Heart left ventricle (tissue), 16 donors: ENCODE data around the gene CAMTA1. TPM values are rescaled to one million over a fixed set of nuclear protein-coding genes. Genes with fewer than 3 reads are reported as not detected.

Experiments
- ATAC-seq, 4 donors: fragments of 200-7000 bp; cut with Tn5 transposase; one replicate each; pipeline ENCODE4 v1.9.1; 2020 to 2022; ENCODE audit warnings: moderate library complexity in 4 of 4, mild to moderate bottlenecking in 3 of 4, moderate number of reproducible peaks in 1 of 4
- DNase-seq, 5 donors: peaks; one replicate each; pipeline ENCODE4 v3.0.0-alpha.2; 2020
- H3K27ac ChIP-seq, 12 donors: fragments of 200-600 bp; sonication (generic) in 4 of 12; one replicate each; pipeline versions ENCODE4 v1.5.0 to v1.8.0; 2016 to 2022; ENCODE audit warnings: mild to moderate bottlenecking in 2 of 12
- H3K27me3 ChIP-seq, 9 donors: fragments of 200-600 bp; sonication (generic) in 2 of 9; one replicate each; pipeline versions ENCODE4 v1.5.1 to v1.8.0; 2016 to 2022; ENCODE audit warnings: mild to moderate bottlenecking in 3 of 9
- H3K36me3 ChIP-seq, 9 donors: fragments of 200-600 bp; sonication (generic) in 2 of 9; one replicate each; pipeline versions ENCODE4 v1.5.0 to v1.8.0; 2018 to 2022; ENCODE audit warnings: mild to moderate bottlenecking in 2 of 9
- H3K4me1 ChIP-seq, 12 donors: fragments of 200-600 bp; sonication (generic) in 4 of 12; one replicate each; pipeline versions ENCODE4 v1.5.0 to v1.8.0; 2016 to 2022; ENCODE audit warnings: mild to moderate bottlenecking in 3 of 12
- H3K4me3 ChIP-seq, 12 donors: fragments of 200-600 bp; sonication (generic) in 4 of 12; one replicate each; pipeline versions ENCODE4 v1.5.0 to v1.8.0; 2017 to 2022; ENCODE audit warnings: mild to moderate bottlenecking in 9 of 12, moderate library complexity in 4 of 12
- H3K9me3 ChIP-seq, 12 donors: fragments of 200-600 bp; sonication (generic) in 4 of 12; one replicate each; pipeline versions ENCODE4 v1.5.0 to v1.8.0; 2016 to 2022; ENCODE audit warnings: mild to moderate bottlenecking in 1 of 12
- POLR2A ChIP-seq, 2 donors: fragments of 450-650 bp; IDR thresholded peaks; one replicate each; pipeline ENCODE4 v1.6.1; 2017; ENCODE audit warnings: antibody characterized with exemption in 2 of 2, mild to moderate bottlenecking in 2 of 2, moderate library complexity in 2 of 2
- WGBS, 4 donors: extraction: QIAGEN DNeasy Blood & Tissue Kit in 2 of 4; methylation state at CpG; one replicate each; pipeline versions ENCODE4 v1.1.5 to v1.1.7; 2013 to 2018; 5-methylcytosine and 5-hydroxymethylcytosine counted together
- intact Hi-C, 10 donors: fragments of 100-400 bp; cut with DNase I; formaldehyde crosslinking; loops; one replicate each; pipeline versions ENCODE4 v1.11.1 to v1.14.2; 2022
- polyA plus RNA-seq, 2 donors: library from polyadenylated mRNA; stranded (reverse); fragments of 200-250 nt; gene quantifications; one replicate each; pipeline ENCODE4 v1.2.3, GENCODE V29; 2013
- total RNA-seq, 9 donors: library from RNA; depleted of rRNA in 2 of 9; stranded (reverse); fragments of >200 nt in 2 of 9; fragmentation: NEBNext Ultra II Directional in 3 of 9; extraction: Animal tissue kit (Norgen Biotek cat#: 25700) in 3 of 9; gene quantifications; one replicate each; pipeline versions ENCODE4 v1.1.0 to v1.2.4, GENCODE V29; 2016 to 2023
- TF ChIP-seq, protein P1 (sequence below), 12 donors: fragments of 200-600 bp; sonication (generic) in 4 of 12; IDR thresholded peaks; one replicate each; pipeline versions ENCODE4 v1.5.0 to v1.8.0; 2018 to 2022; ENCODE audit warnings: antibody characterized with exemption in 12 of 12, mild to moderate bottlenecking in 5 of 12
- donor health status: ischemic (EF 13 %, LVEDD 7.1; RV severe dilation, severe dysfunction).
- donor health status: healthy with polysubstance abuse.
- donor health status: DM: no; HTN: yes; CAD: no.
- donor health status: DM: no; HTN: no; CAD: no.
- donor health status: ischemic (EF 25% LVEDD 6.9; RV normal size, moderate dysfunction).
- donor health status: ischemic (EF 25% LVEDD 5.7; RV mildly dilated, moderate dysfunction).
- donor health status: healthy.
- donor health status: DM: yes; HTN: yes; CAD: no.
- donor health status: ischemic (EF 35%, LVEDD 5.7; RV mildly dilated, moderate dysfunction).
- donor health status: nonischemic (EF 11% LVEDD 7.7; RV severe dilation, severe dysfunction).
- donor health status: DM: yes; HTN: yes; CAD: no.
- donor health status: PGD.
- donor health status: ischemic (EF 29% LVEDD 5.4; RV normal size, mild dysfunction).
- donor health status: nonischemic (EF 23%, LVEDD 6.1; RV moderate dilation, normal function).

Gene CAMTA1
- total and polyA plus RNA-seq, 11 donors: 114 to 303 (median 137) TPM

DNA sequence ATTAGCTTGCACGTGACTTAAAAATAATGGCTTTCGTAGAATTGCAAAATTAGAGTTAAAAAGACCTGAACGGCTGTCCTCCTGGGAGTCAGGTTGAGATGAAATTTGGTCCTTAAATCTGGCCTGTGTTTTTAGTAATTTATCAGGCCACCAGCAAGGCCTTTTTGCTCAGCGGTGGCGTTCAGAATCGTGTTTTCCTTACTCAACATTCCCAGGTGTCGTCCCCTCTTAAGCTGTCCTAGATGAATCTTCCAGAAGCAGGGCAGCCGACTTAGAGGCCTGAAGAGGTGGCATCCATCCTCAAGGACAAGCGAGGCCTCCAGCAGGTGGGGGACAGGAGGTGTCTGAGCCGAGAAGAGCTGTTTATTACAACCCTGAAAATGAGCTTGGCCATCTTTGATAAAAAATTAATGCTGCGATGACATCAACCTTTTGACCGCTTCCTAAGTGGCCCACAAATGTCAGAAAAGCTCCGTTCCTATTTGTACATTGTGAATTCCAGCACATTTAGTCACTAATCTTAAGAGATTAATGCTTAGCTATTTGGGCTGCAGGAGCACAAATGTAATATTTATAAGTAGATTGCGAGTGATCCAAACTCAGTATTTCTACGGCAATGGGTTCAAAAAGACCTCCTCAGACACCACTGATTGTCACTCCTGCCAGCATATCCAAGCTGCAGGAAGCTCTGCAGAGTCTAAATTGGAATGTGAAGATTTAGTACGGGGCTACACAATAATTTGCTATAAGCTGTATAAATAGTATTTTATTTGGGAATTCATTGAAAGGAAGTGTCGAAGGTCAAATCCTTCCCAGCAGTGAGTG, 641.7 kb downstream of the CAMTA1 start:
- intact Hi-C loops: no loop called here
- peak in 1 of 5 donors; percentile 2 for DNase-seq
- TF ChIP-seq, protein P1, sequence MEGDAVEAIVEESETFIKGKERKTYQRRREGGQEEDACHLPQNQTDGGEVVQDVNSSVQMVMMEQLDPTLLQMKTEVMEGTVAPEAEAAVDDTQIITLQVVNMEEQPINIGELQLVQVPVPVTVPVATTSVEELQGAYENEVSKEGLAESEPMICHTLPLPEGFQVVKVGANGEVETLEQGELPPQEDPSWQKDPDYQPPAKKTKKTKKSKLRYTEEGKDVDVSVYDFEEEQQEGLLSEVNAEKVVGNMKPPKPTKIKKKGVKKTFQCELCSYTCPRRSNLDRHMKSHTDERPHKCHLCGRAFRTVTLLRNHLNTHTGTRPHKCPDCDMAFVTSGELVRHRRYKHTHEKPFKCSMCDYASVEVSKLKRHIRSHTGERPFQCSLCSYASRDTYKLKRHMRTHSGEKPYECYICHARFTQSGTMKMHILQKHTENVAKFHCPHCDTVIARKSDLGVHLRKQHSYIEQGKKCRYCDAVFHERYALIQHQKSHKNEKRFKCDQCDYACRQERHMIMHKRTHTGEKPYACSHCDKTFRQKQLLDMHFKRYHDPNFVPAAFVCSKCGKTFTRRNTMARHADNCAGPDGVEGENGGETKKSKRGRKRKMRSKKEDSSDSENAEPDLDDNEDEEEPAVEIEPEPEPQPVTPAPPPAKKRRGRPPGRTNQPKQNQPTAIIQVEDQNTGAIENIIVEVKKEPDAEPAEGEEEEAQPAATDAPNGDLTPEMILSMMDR (IDR thresholded peaks at IDR 0.05): no peak
- TF ChIP-seq POLR2A (IDR thresholded peaks at IDR 0.05): no peak

DNA sequence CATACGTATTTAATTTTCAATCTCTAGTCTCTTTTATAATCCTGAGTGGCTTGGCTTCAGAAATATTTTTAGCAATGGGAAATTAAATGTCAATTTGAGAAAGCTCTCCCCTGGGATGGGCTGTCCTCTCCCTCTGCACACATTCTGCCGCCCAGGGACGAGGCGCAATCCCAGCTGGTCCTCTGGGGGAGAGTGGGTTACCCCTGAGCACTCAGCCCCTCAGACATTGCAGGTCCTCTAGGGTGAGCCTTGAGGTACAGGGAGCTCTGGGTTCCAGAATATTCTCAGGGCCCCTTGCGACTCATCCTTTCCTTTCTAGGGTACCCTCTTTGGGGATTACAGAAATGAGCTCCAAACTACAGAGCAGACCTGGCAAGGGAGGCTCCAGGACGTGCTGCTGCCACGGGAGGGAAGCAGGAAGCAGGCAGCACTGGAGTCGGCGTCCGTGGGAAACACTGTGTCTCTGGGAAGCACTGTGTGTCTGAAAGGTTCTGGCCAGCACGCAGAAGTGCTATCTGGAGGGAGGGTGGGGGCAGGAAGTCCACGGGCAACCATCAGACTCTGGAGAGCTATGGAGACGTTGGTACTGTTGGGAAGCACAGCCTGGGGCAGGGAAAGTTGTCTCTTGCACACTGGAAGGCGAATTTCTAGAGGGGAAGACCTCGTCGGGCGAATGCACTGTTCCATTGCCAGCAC, 642.5 kb downstream of the CAMTA1 start:
- ATAC-seq: no peak
- H3K36me3 ChIP-seq: no peaks in the 10 kb centered on the region
- no peak overlapping the region for H3K27ac ChIP-seq
- intact Hi-C loops: no loop called here
- 50 to 62% (median 55%) methylated on average over 16 to 17 of the region's 17 CpGs for WGBS, 4 donors
- H3K27me3 ChIP-seq: no peaks in the 10 kb centered on the region
- H3K4me1 ChIP-seq: peaks cover 0 to 7% (median 0%) of the 10 kb centered on the region in 12 donors
- H3K9me3 ChIP-seq: no peaks in the 10 kb centered on the region
- DNase-seq: peak in 1 of 5 donors; percentile 20
- no peak overlapping the region for H3K4me3 ChIP-seq
- TF ChIP-seq, protein P1 (IDR thresholded peaks at IDR 0.05): no peak
- no peak for TF ChIP-seq POLR2A (IDR thresholded peaks at IDR 0.05)

More for the DNA sequence above, 641.7 kb downstream of the CAMTA1 start:
- Histone ChIP-seq H3K27me3 (no peaks in the 10 kb centered on the region), H3K4me3 (no peak overlapping the region), H3K27ac (no peak overlapping the region), H3K36me3 (no peaks in the 10 kb centered on the region), H3K4me1 (peaks cover 0 to 7% (median 0%) of the 10 kb centered on the region in 12 donors), H3K9me3 (no peaks in the 10 kb centered on the region)
- WGBS, 4 donors: 81 to 89% (median 86%) methylated on average over 17 of the region's 17 CpGs
- ATAC-seq: no peak

DNA sequence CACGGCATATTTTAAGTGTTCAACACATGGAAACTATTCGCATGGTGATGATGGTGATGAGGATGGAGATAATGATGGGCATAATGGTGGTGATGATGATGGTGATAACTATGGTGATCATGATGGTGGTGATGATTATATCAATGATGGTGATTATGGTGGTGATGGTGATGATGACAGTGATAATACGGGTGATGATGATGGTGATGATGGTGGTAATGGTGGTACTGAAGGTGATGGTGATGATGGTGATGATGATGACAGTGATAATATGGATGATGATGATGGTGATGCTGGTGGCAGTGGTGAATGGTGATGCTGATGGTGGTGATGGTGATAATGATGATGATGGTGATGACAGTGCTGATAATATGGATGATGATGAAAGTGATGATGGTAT, 644.0 kb downstream of the CAMTA1 start:
- H3K27me3 ChIP-seq: no peaks in the 10 kb centered on the region
- TF ChIP-seq, protein P1 (IDR thresholded peaks at IDR 0.05): no peak
- no peak for TF ChIP-seq POLR2A (IDR thresholded peaks at IDR 0.05)
- H3K27ac ChIP-seq: no peak overlapping the region
- ATAC-seq (no peak), DNase-seq (no peak)
- peaks cover 0 to 7% (median 0%) of the 10 kb centered on the region in 12 donors for H3K4me1 ChIP-seq
- H3K36me3 ChIP-seq: no peaks in the 10 kb centered on the region
- H3K9me3 ChIP-seq: no peaks in the 10 kb centered on the region
- intact Hi-C loops: no loop called here
- no peak overlapping the region for H3K4me3 ChIP-seq
- WGBS, 4 donors: 93 to 98% (median 96%) methylated on average over 3 of the region's 3 CpGs

DNA sequence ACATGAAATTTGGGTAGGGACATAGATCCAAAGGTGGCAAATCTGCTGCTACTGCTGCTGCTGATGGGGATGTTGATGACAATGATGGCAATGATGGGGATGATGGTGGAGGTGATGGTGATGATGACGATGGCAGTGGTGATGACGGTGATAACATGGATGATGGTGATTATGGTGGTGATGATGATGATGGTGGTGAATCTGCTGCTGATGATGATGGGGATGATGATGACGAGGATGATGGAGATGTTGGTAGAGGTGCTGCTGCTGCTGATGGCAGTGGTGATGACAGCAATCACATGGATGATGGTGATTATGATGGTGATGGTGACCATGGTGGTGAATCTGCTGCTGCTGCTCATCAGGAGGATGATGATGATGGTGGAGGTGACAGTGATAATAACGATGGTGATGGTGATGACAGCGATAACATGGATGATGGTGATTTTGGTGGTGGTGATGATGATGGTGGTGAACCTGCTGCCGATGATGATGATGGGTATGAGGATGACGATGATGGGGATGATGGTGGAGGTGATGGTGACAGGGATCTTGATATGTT, 644.9 kb downstream of the CAMTA1 start:
- Histone ChIP-seq H3K9me3 (no peaks in the 10 kb centered on the region), H3K27ac (no peak overlapping the region), H3K36me3 (no peaks in the 10 kb centered on the region), H3K4me3 (no peak overlapping the region), H3K4me1 (peaks cover 0 to 7% (median 0%) of the 10 kb centered on the region in 12 donors), H3K27me3 (no peaks in the 10 kb centered on the region)
- TF ChIP-seq, protein P1 (IDR thresholded peaks at IDR 0.05): no peak
- no peak for TF ChIP-seq POLR2A (IDR thresholded peaks at IDR 0.05)
- intact Hi-C loops: no loop called here
- DNase-seq (peak in 1 of 5 donors; percentile 13), ATAC-seq (no peak)
- 83 to 96% (median 84%) methylated on average over 6 to 7 of the region's 7 CpGs for WGBS, 4 donors
